ENCODE results near the gene ITGBL1. TPM values are rescaled to one million over a fixed set of nuclear protein-coding genes. Genes with fewer than 3 reads are reported as not detected.

ITGBL1 gene
- total RNA-seq, 2 donors from 2014 or later: not detected

- Histone ChIP-seq H3K36me3 (ENCODE audit: control insufficient read depth, insufficient read depth, low read length) (no peaks in the 10 kb centered on the region), H3K4me1 (ENCODE audit: control insufficient read depth, insufficient read depth, low read length) (no peaks in the 10 kb centered on the region), H3K27ac (ENCODE audit: low read depth, low read length) (no peak overlapping the region), H3K27me3 (ENCODE audit: control insufficient read depth, insufficient read depth, low read length, poor library complexity, severe bottlenecking) (no peaks in the 10 kb centered on the region), H3K9me3 (ENCODE audit: control insufficient read depth, low read length) (no peaks in the 10 kb centered on the region), H3K9ac (ENCODE audit: extremely low read depth, low read length, poor library complexity, severe bottlenecking) (no peak overlapping the region), H3K4me3 (ENCODE audit: low read length) (no peak overlapping the region)
- Mint-ChIP-seq H3K9me3 (no peaks in the 10 kb centered on the region), H3K4me1 (no peaks in the 10 kb centered on the region), H3K27ac (no peak overlapping the region), H3K4me3 (no peak overlapping the region), H3K36me3 (ENCODE audit: low read depth) (no peaks in the 10 kb centered on the region), H3K27me3 (ENCODE audit: insufficient read depth) (no peaks in the 10 kb centered on the region)
- TF ChIP-seq CTCF (conservative IDR thresholded peaks at IDR 0.05): peak; percentile 79
- DNase-seq: peak; percentile 86
- WGBS, 2 experiments (ENCODE audit: insufficient coverage in 1 of 2, insufficient read length in 1 of 2): 50 to 67% methylated on average over 1 to 2 of the region's 2 CpGs
Measured at GRCh38 chr13:101474419-101474957, 22.0 kb downstream of the ITGBL1 start.

GRCh38 chr13:101475536-101475935 lies 23.1 kb downstream of the ITGBL1 start:
- H3K4me3 ChIP-seq (ENCODE audit: low read length): no peak overlapping the region
- TF ChIP-seq CTCF (conservative IDR thresholded peaks at IDR 0.05): peak; percentile 47
- Mint-ChIP-seq H3K4me3 (no peak overlapping the region), H3K27ac (no peak overlapping the region), H3K27me3 (ENCODE audit: insufficient read depth) (no peaks in the 10 kb centered on the region), H3K4me1 (no peaks in the 10 kb centered on the region), H3K9me3 (no peaks in the 10 kb centered on the region), H3K36me3 (ENCODE audit: low read depth) (no peaks in the 10 kb centered on the region)
- H3K9ac ChIP-seq (ENCODE audit: extremely low read depth, low read length, poor library complexity, severe bottlenecking): no peak overlapping the region
- H3K27me3 ChIP-seq (ENCODE audit: control insufficient read depth, insufficient read depth, low read length, poor library complexity, severe bottlenecking): no peaks in the 10 kb centered on the region
- DNase-seq: no peak
- H3K36me3 ChIP-seq (ENCODE audit: control insufficient read depth, insufficient read depth, low read length): no peaks in the 10 kb centered on the region
- no peak overlapping the region for H3K27ac ChIP-seq (ENCODE audit: low read depth, low read length)
- no peaks in the 10 kb centered on the region for H3K4me1 ChIP-seq (ENCODE audit: control insufficient read depth, insufficient read depth, low read length)
- no peaks in the 10 kb centered on the region for H3K9me3 ChIP-seq (ENCODE audit: control insufficient read depth, low read length)

- Histone ChIP-seq H3K9me3 (ENCODE audit: control insufficient read depth, low read length) (no peaks in the 10 kb centered on the region), H3K27me3 (ENCODE audit: control insufficient read depth, insufficient read depth, low read length, poor library complexity, severe bottlenecking) (peaks cover 47% of the 10 kb centered on the region)
- H3K27me3 Mint-ChIP-seq (ENCODE audit: insufficient read depth): peaks cover 27% of the 10 kb centered on the region
Measured at GRCh38 chr13:101481421-101481820, 28.9 kb downstream of the ITGBL1 start.

More at GRCh38 chr13:101481421-101481820, 28.9 kb downstream of the ITGBL1 start:
- H3K4me3 ChIP-seq (ENCODE audit: low read length): no peak overlapping the region
- H3K4me1 ChIP-seq (ENCODE audit: control insufficient read depth, insufficient read depth, low read length): no peaks in the 10 kb centered on the region
- Mint-ChIP-seq H3K9me3 (no peaks in the 10 kb centered on the region), H3K36me3 (ENCODE audit: low read depth) (no peaks in the 10 kb centered on the region), H3K4me3 (no peak overlapping the region), H3K4me1 (no peaks in the 10 kb centered on the region), H3K27ac (no peak overlapping the region)
- H3K9ac ChIP-seq (ENCODE audit: extremely low read depth, low read length, poor library complexity, severe bottlenecking): no peak overlapping the region
- DNase-seq: no peak
- 80% methylated on average over 1 of the region's 1 CpG; no CpG with 5 or more reads in 1 of the 2 experiments for WGBS, 2 experiments (ENCODE audit: insufficient coverage in 1 of 2, insufficient read length in 1 of 2)
- no peak overlapping the region for H3K27ac ChIP-seq (ENCODE audit: low read depth, low read length)
- no peak for TF ChIP-seq CTCF (conservative IDR thresholded peaks at IDR 0.05)
- H3K36me3 ChIP-seq (ENCODE audit: control insufficient read depth, insufficient read depth, low read length): no peaks in the 10 kb centered on the region

Measured in endodermal cell (in vitro differentiated cells).